Fibroblast of villous mesenchyme (primary cell): ENCODE measurements around the gene GUCA1A. TPM values are rescaled to one million over a fixed set of nuclear protein-coding genes. Genes with fewer than 3 reads are reported as not detected.
A peak's percentile ranks its signal among the peaks of the same experiment; 100 is the strongest.

ENCODE experiments used
- DNase-seq: peaks from one replicate; pipeline ENCODE4 v3.0.0-alpha.2; 2010; ENCODE audit warnings: low read depth
- H3K4me3 ChIP-seq: 2 replicates; pipeline ENCODE4 v1.5.1; 2011; ENCODE audit warnings: low read depth, mild to moderate bottlenecking, low read length
- CTCF ChIP-seq: IDR thresholded peaks from 2 replicates; pipeline ENCODE4 v1.5.1; 2012; ENCODE audit warnings: low read depth, mild to moderate bottlenecking, low read length; ENCODE audit not compliant: insufficient read depth
- total RNA-seq: library from RNA; depleted of rRNA; stranded (reverse); fragments of >200 nt; gene quantifications from 2 replicates; pipeline ENCODE4 v1.2.3, GENCODE V29; 2012

The GUCA1A gene
- total RNA-seq, 1 donor: not detected

- TF ChIP-seq CTCF: no peak
- H3K4me3 ChIP-seq: no peak overlapping the region
- no peak for DNase-seq
Observed at GRCh38 chr6:42138190-42138589, 35.0 kb upstream of the GUCA1A start.

GRCh38 chr6:42138630-42139619 lies 34.2 kb upstream of the GUCA1A start:
- H3K4me3 ChIP-seq: no peak overlapping the region
- DNase-seq: no peak
- TF ChIP-seq CTCF: no peak

- DNase-seq: no peak
- no peak for TF ChIP-seq CTCF
- no peak overlapping the region for H3K4me3 ChIP-seq
Observed at GRCh38 chr6:42140032-42140431, 33.1 kb upstream of the GUCA1A start.

- no peak for TF ChIP-seq CTCF
- no peak overlapping the region for H3K4me3 ChIP-seq
- no peak for DNase-seq
Observed at GRCh38 chr6:42140756-42141602, 32.2 kb upstream of the GUCA1A start.

GRCh38 chr6:42141603-42142117 lies 31.5 kb upstream of the GUCA1A start:
- H3K4me3 ChIP-seq: peak overlapping the region; percentile 62
- DNase-seq: no peak
- TF ChIP-seq CTCF: no peak

- no peak for DNase-seq
- TF ChIP-seq CTCF: no peak
- peak within 1 kb of the TSS; percentile 62 for H3K4me3 ChIP-seq
Observed at GRCh38 chr6:42142118-42142835, 30.9 kb upstream of the GUCA1A start, which contains the start of gene C6orf132. Gene C6orf132 (minus strand): TSS chr6:42142620. CDS start chr6:42142444, 176 bp downstream.
